Suppressor macrophage treated with lipopolysaccharide for 1 hour (primary cell): ENCODE results near the gene PRSS12.
"Not testable (repeated sequence)": the region's sequence is repeated elsewhere in the genome, so short reads cannot be mapped to it uniquely, and the experiment has no call there.

Experiments used
- DNase-seq, 3 donors: peaks; one replicate each; pipeline ENCODE4 v3.0.0-alpha.2; 2020 to 2022

The PRSS12 gene

GRCh38 chr4:118277243-118277642 is 75.6 kb downstream of the PRSS12 start:
- no peak for DNase-seq

GRCh38 chr4:118276580-118276979 is 76.2 kb downstream of the PRSS12 start:
- no peak for DNase-seq

GRCh38 chr4:118273642-118274041 is 79.2 kb downstream of the PRSS12 start:
- no peak for DNase-seq

GRCh38 chr4:118271788-118272187 is 81.0 kb downstream of the PRSS12 start:
- no peak for DNase-seq

- DNase-seq: peak; percentile 46 to 75 (median 73)
These were observed 82.3 kb downstream of the PRSS12 start for GRCh38 chr4:118270492-118270891.

- DNase-seq: no peak
These were observed 84.0 kb downstream of the PRSS12 start for GRCh38 chr4:118268780-118269179.

GRCh38 chr4:118266145-118266496 is 86.7 kb downstream of the PRSS12 start:
- DNase-seq: not testable (repeated sequence)

- DNase-seq: peak in 2 of 3 donors; percentile 33 to 58
These were observed 87.3 kb downstream of the PRSS12 start for GRCh38 chr4:118265312-118266144.

- no peak for DNase-seq
These were observed 88.7 kb downstream of the PRSS12 start for GRCh38 chr4:118264096-118264495.

GRCh38 chr4:118260309-118260708 is 92.5 kb downstream of the PRSS12 start:
- DNase-seq: no peak

GRCh38 chr4:118259111-118259510 is 93.7 kb downstream of the PRSS12 start:
- DNase-seq: no peak

GRCh38 chr4:118254368-118254767 is 98.4 kb downstream of the PRSS12 start:
- no peak for DNase-seq

GRCh38 chr4:118249890-118250289 is 102.9 kb downstream of the PRSS12 start:
- DNase-seq: no peak

- no peak for DNase-seq
These were observed 115.3 kb downstream of the PRSS12 start for GRCh38 chr4:118237531-118237930.

- DNase-seq: no peak
These were observed 117.2 kb downstream of the PRSS12 start for GRCh38 chr4:118235566-118236120.
